HepG2 (cell line): Measurements from ENCODE around the gene TANC1. TPM values are rescaled to one million over a fixed set of nuclear protein-coding genes. Genes with fewer than 3 reads are reported as not detected.

Experiments
- ATAC-seq: fragments of 200-7000 bp; cut with Tn5 transposase; 3 replicates; pipeline ENCODE4 v1.9.1; 2020; ENCODE audit warnings: mild to moderate bottlenecking, moderate library complexity
- BruUV-seq: library from RNA; stranded (reverse); fragments of 400-500 nt; replicated peaks from 2 replicates; lab custom pipeline; 2021; lab: Mats Ljungman, UMichigan
- CTCF ChIA-PET: fragments of 300-600 bp; formaldehyde crosslinking; extraction: SDS; loops from one replicate; lab custom pipeline; 2021; ENCODE audit warnings: low total read pairs, inconsistent platforms, low intra/inter-chr PET ratio; lab: Yijun Ruan, JAX
- POLR2A ChIA-PET: fragments of 350-600 bp; sonication (Branson Sonifier 250); formaldehyde crosslinking; loops from one replicate; lab custom pipeline; 2020; ENCODE audit warnings: antibody characterized with exemption, inconsistent platforms; lab: Yijun Ruan, JAX
- DNase-seq: peaks from one replicate; pipeline ENCODE4 v3.0.0-alpha.2; 2015; ENCODE audit warnings: low spot score
- FAIRE-seq: peaks from 3 replicates; lab custom pipeline; 2011; peaks lifted over from hg19 to GRCh38; lab: Jason Lieb, UNC
- H2AFZ ChIP-seq: one replicate; pipeline ENCODE4 v1.6.1; 2011; ENCODE audit warnings: low read length, inconsistent platforms
- H3K27ac ChIP-seq: fragments of 300-600 bp; 3 replicates; pipeline ENCODE4 v1.8.0; 2011; ENCODE audit warnings: mixed run types, mild to moderate bottlenecking, mixed read lengths, low read length, inconsistent platforms; ENCODE audit not compliant: insufficient read depth; ENCODE audit errors: extremely low read length
- H3K27me3 ChIP-seq, 2 experiments: fragments of 200-600 bp in 1 of 2; 2 replicates in 1 of 2; 3 replicates in 1 of 2; pipeline versions ENCODE4 v1.6.0 to v1.8.0; 2011; ENCODE audit warnings: low read length in 2 of 2, mild to moderate bottlenecking in 2 of 2, moderate library complexity in 2 of 2, inconsistent platforms in 1 of 2; ENCODE audit not compliant: insufficient read depth in 2 of 2, control insufficient read depth in 1 of 2
- H3K36me3 ChIP-seq, 2 experiments: fragments of 200-600 bp in 1 of 2; replicated peaks in 1 of 2; 2 replicates in 1 of 2; 3 replicates in 1 of 2; pipeline versions ENCODE4 v1.5.1 to v1.8.0; 2011; ENCODE audit warnings: low read length in 2 of 2, inconsistent platforms in 1 of 2; ENCODE audit not compliant: insufficient read depth in 2 of 2, control insufficient read depth in 1 of 2
- H3K4me1 ChIP-seq: 2 replicates; pipeline ENCODE4 v1.5.1; 2012; ENCODE audit warnings: low read length, inconsistent platforms; ENCODE audit not compliant: insufficient read depth
- H3K4me2 ChIP-seq: 2 replicates; pipeline ENCODE4 v1.6.0; 2011; ENCODE audit warnings: low read depth, low read length, inconsistent platforms
- H3K4me3 ChIP-seq, 3 experiments: fragments of 200-600 bp in 1 of 3; sonication (generic), shearing (Covaris generic) in 1 of 3; replicated peaks in 1 of 3; 2 replicates each; pipeline ENCODE4 v1.5.1; 2011 to 2016; ENCODE audit warnings: low read length in 3 of 3, inconsistent platforms in 2 of 3, low read depth in 2 of 3, mild to moderate bottlenecking in 2 of 3, control low read depth in 1 of 3, mixed read lengths in 1 of 3; ENCODE audit not compliant: insufficient read depth in 1 of 3
- H3K79me2 ChIP-seq: one replicate; pipeline ENCODE4 v1.6.1; 2011; ENCODE audit warnings: low read length, inconsistent platforms; ENCODE audit not compliant: insufficient read depth
- H3K9ac ChIP-seq: 2 replicates; pipeline ENCODE4 v1.6.0; 2011; ENCODE audit warnings: mild to moderate bottlenecking, low read depth, low read length, inconsistent platforms; ENCODE audit not compliant: insufficient read depth
- H3K9me3 ChIP-seq: 2 replicates; pipeline ENCODE4 v1.5.1; 2012; ENCODE audit warnings: mild to moderate bottlenecking, low read length
- H4K20me1 ChIP-seq: 2 replicates; pipeline ENCODE4 v1.6.0; 2011; ENCODE audit warnings: inconsistent platforms, mild to moderate bottlenecking, low read length, moderate library complexity; ENCODE audit not compliant: insufficient read depth
- ATF1 ChIP-seq: IDR thresholded peaks from 2 replicates; pipeline ENCODE4 v1.6.1; 2016; ENCODE audit warnings: mild to moderate bottlenecking, control low read depth
- BATF2 ChIP-seq: sonication (generic); formaldehyde crosslinking; IDR thresholded peaks from 2 replicates; pipeline ENCODE4 v1.8.0; 2022; ENCODE audit warnings: mild to moderate bottlenecking, missing genetic modification reagents, moderate library complexity
- CBX2 ChIP-seq, 2 experiments: fragments of 200-600 bp in 1 of 2; sonication (generic); formaldehyde crosslinking in 1 of 2; IDR thresholded peaks; 2 replicates each; pipeline versions ENCODE4 v1.7.0 to v1.8.1; 2018 to 2022; ENCODE audit warnings: low read depth in 2 of 2, low read length in 1 of 2, mild to moderate bottlenecking in 1 of 2, missing genetic modification reagents in 1 of 2
- CENPBD1 ChIP-seq: sonication (generic); formaldehyde crosslinking; IDR thresholded peaks from 2 replicates; pipeline ENCODE4 v1.8.0; 2022; ENCODE audit warnings: missing genetic modification reagents, low read depth, mild to moderate bottlenecking, borderline replicate concordance
- CREBL2 ChIP-seq: sonication (generic); formaldehyde crosslinking; IDR thresholded peaks from 2 replicates; pipeline ENCODE4 v1.8.1; 2023; ENCODE audit warnings: missing genetic modification reagents, mild to moderate bottlenecking, borderline replicate concordance
- DR1 ChIP-seq: sonication (generic); formaldehyde crosslinking; IDR thresholded peaks from 2 replicates; pipeline ENCODE4 v1.8.0; 2021; ENCODE audit warnings: mild to moderate bottlenecking, missing genetic modification reagents, inconsistent platforms
- DZIP1 ChIP-seq: sonication (generic); formaldehyde crosslinking; IDR thresholded peaks from 2 replicates; pipeline ENCODE4 v1.5.0; 2020; ENCODE audit warnings: mild to moderate bottlenecking, missing genetic modification reagents
- FOSL2 ChIP-seq: sonication (generic); formaldehyde crosslinking; IDR thresholded peaks from 2 replicates; pipeline ENCODE4 v1.4.0; 2020; ENCODE audit warnings: missing genetic modification reagents
- FOXJ3 ChIP-seq: sonication (generic); formaldehyde crosslinking; IDR thresholded peaks from 2 replicates; pipeline ENCODE4 v1.4.0; 2020; ENCODE audit warnings: missing genetic modification reagents, mild to moderate bottlenecking, borderline replicate concordance
- GPN1 ChIP-seq: sonication (generic); formaldehyde crosslinking; IDR thresholded peaks from 2 replicates; pipeline ENCODE4 v1.5.1; 2020; ENCODE audit warnings: missing genetic modification reagents, borderline replicate concordance
- IRF2 ChIP-seq: IDR thresholded peaks from 2 replicates; pipeline ENCODE4 v1.6.1; 2018; ENCODE audit warnings: missing genetic modification reagents, missing compliant biosample characterization
- KAT2B ChIP-seq: fragments of 150-350 bp; IDR thresholded peaks from 2 replicates; pipeline ENCODE4 v1.6.1; 2014; ENCODE audit warnings: low read depth, low read length, borderline replicate concordance
- LCORL ChIP-seq, 2 experiments: fragments of 450-650 bp in 1 of 2; sonication (generic) in 1 of 2; formaldehyde crosslinking in 1 of 2; IDR thresholded peaks; 2 replicates each; pipeline versions ENCODE4 v1.5.0 to v1.6.1; 2017 to 2020; ENCODE audit warnings: antibody characterized with exemption in 1 of 2, missing genetic modification reagents in 1 of 2
- RBFOX2 ChIP-seq: fragments of 200-400 bp; formaldehyde crosslinking; IDR thresholded peaks from 2 replicates; pipeline ENCODE4 v1.6.1; 2017; ENCODE audit warnings: low read depth, mild to moderate bottlenecking, low read length
- RNF2 ChIP-seq: fragments of 450-650 bp; conservative IDR thresholded peaks from 2 replicates; pipeline ENCODE4 v1.6.1; 2016; ENCODE audit warnings: low read depth
- SMAD1 ChIP-seq: sonication (generic); formaldehyde crosslinking; IDR thresholded peaks from 2 replicates; pipeline ENCODE4 v1.4.0; 2020; ENCODE audit warnings: missing genetic modification reagents, low read depth, mild to moderate bottlenecking, borderline replicate concordance
- ZNF280D ChIP-seq: sonication (generic); formaldehyde crosslinking; IDR thresholded peaks from 2 replicates; pipeline ENCODE4 v1.5.1; 2020; ENCODE audit warnings: mild to moderate bottlenecking, missing genetic modification reagents
- WGBS: methylation state at CpG from one replicate; pipeline ENCODE4 v1.1.6; 2017; ENCODE audit warnings: low lambda C conversion rate; 5-methylcytosine and 5-hydroxymethylcytosine counted together
- in situ Hi-C: cut with HindIII; loops from 2 replicates; pipeline ENCODE4 v1.10.0; 2017; ENCODE audit warnings: low pct_unique_long_range_greater_than_20kb; ENCODE audit not compliant: extremely low pct_ligation_motif_present
- intact Hi-C: fragments of 100-400 bp; cut with micrococcal nuclease; formaldehyde crosslinking; loops from one replicate; pipeline ENCODE4 v1.10.0; 2022; ENCODE audit not compliant: unreplicated experiment
- polyA plus RNA-seq, 8 experiments: library from polyadenylated mRNA; depleted of rRNA in 3 of 8; stranded (reverse) in 7 of 8; unstranded in 1 of 8; fragments of >200 nt; fragmentation: Illumina TruSeq in 4 of 8; extraction: Trizol in 4 of 8; gene quantifications; 2 replicates each; pipeline versions ENCODE4 v1.2.1 to v1.2.3, GENCODE V29; 2011 to 2016; ENCODE audit warnings: low read depth in 4 of 8, missing spikeins in 1 of 8, mixed read lengths in 1 of 8; ENCODE audit not compliant: insufficient read depth in 1 of 8
- total RNA-seq, 5 experiments: library from RNA; depleted of rRNA; stranded (reverse); fragments of >200 nt; fragmentation: Illumina TruSeq; extraction: Trizol; gene quantifications; 2 replicates each; pipeline ENCODE4 v1.2.3, GENCODE V29; 2016; ENCODE audit warnings: low read depth in 1 of 5

Gene TANC1
- total and polyA plus RNA-seq, 2 of the 13 experiments (the other 11 are each of a cell fraction or from before 2014, with no cell fraction given), result 2.3 to 5.6 TPM

GRCh38 chr2:159109517-159109916 lies 141.1 kb downstream of the TANC1 start (continued):
- TF ChIP-seq DR1 (CRISPR knock-in tag), result no peak
- TF ChIP-seq GPN1 (CRISPR knock-in tag), result no peak
- no peak for TF ChIP-seq FOXJ3 (CRISPR knock-in tag)
- TF ChIP-seq KAT2B, result no peak
- TF ChIP-seq SMAD1 (CRISPR knock-in tag), result no peak
- TF ChIP-seq, all 625 proteins: peak for 0

- in situ Hi-C loops, result loop anchor here (10.0 kb wide), 1 partner anchor 76 kb away; no protein-coding TSS in a partner anchor
- intact Hi-C loops, result no loop called here
- ATAC-seq (no peak), DNase-seq (no peak), FAIRE-seq (no peak)
- WGBS, result 66% methylated on average over 2 of the region's 2 CpGs
- POLR2A ChIA-PET, result no interaction called here
- H3K4me1 ChIP-seq, result peaks cover 6% of the 10 kb centered on the region; the same call in 1 of the 2 replicates
- H3K27ac ChIP-seq, result no peak overlapping the region
- no peak overlapping the region for H3K9ac ChIP-seq
- no peak overlapping the region for H3K4me3 ChIP-seq
- no TSS peak for BruUV-seq
- CTCF ChIA-PET, result no interaction called here
- H3K9me3 ChIP-seq, result no peaks in the 10 kb centered on the region
- H3K4me2 ChIP-seq, result no peak overlapping the region
- H3K79me2 ChIP-seq, result no peaks in the 10 kb centered on the region
- no peak overlapping the region for H2AFZ ChIP-seq
- no peaks in the 10 kb centered on the region for H3K36me3 ChIP-seq
- no peaks in the 10 kb centered on the region for H3K27me3 ChIP-seq
- TF ChIP-seq ATF1 (CRISPR knock-in tag) (no peak), ZNF280D (CRISPR knock-in tag) (no peak), LCORL (IDR thresholded peaks at IDR 0.05) (no peak), LCORL (CRISPR knock-in tag; IDR thresholded peaks at IDR 0.05) (no peak), DZIP1 (no peak), CBX2 (IDR thresholded peaks at IDR 0.05; ENCODE audit: low read depth, low read length) (no peak), CBX2 (CRISPR knock-in tag; IDR thresholded peaks at IDR 0.05; ENCODE audit: low read depth) (no peak), BATF2 (no peak), FOSL2 (no peak), CENPBD1 (CRISPR knock-in tag) (no peak), CREBL2 (CRISPR knock-in tag) (no peak), RBFOX2 (no peak), RNF2 (no peak), IRF2 (CRISPR knock-in tag) (no peak)
- TF ChIP-seq, all 625 proteins: peak for 0
- H4K20me1 ChIP-seq, result no peaks in the 10 kb centered on the region
Measured at GRCh38 chr2:159110784-159111183, 142.3 kb downstream of the TANC1 start.
